ENCODE data around the gene HYAL2.

HYAL2 gene

DNA sequence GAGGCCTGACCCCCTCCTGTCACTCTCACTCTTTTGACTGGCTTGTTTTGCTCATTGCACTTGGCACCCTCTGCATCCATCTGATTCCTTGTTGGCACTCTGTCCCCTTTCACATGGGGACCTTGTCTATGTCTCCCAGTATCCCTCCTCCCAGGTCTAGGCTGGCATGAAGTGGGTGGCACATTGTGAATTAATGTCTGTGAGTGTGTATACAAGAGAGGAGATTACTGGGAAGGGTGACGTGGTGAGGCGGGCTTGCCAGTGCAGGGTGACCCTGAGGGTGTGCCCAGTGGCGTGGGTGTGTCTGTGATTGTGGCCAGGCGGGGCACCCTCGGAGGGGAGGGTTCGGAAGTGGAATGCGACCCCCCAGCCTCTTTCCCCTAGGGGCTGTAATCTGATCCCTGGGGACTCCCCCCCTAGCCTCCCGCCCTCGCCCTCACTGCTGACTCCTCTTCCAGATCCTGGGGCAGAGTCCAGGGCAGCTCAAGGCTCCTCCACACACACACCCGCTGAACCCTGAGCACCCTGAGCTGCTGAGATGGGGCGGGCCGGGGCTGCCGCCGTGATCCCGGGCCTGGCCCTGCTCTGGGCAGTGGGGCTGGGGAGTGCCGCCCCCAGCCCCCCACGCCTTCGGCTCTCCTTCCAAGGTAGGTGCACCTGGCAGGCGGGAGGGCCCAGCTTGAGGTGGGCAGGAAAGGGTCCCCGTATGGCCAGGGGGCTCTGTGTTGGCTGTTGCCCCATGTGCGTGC, 53.7 kb downstream of the HYAL2 start, which contains the start of gene SEMA3B:
SEMA3B (plus strand) TSS at position 445 of the 749 bp plus-strand sequence; CDS start at position 539, 94 bp downstream.
- DNase-seq = no peak

DNA sequence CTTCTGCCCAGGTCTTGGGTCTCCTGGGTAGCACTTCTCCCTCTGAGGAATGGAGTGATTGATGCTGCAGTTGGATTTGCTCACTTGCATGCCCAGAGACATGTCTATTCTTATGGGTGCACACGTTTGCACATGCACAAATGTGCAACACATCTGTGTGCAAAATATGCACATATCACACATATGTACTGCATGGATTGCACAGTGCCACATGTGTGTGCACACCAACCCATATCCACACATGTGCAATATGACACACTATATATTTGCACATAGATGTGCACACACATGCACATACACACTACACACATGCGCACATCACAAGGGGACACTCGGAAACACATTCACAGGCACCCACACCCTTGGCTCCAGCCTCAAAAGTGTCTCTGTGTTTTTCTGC, 54.3 kb downstream of the HYAL2 start:
- DNase-seq = no peak
